HepG2 (cell line): ENCODE results near the gene DNPH1. TPM values are rescaled to one million over a fixed set of nuclear protein-coding genes. Genes with fewer than 3 reads are reported as not detected.
A peak's percentile ranks its signal among the peaks of the same experiment; 100 is the strongest.

Source experiments
- CCDC6 ChIP-seq: sonication (generic); formaldehyde crosslinking; IDR thresholded peaks from 2 replicates; pipeline ENCODE4 v1.8.1; 2022; ENCODE audit warnings: mild to moderate bottlenecking, missing genetic modification reagents, moderate library complexity
- DNMT3B ChIP-seq: conservative IDR thresholded peaks from 2 replicates; pipeline ENCODE4 v1.6.1; 2016; ENCODE audit warnings: missing biosample characterization, control low read depth
- FOSL2 ChIP-seq: sonication (generic); formaldehyde crosslinking; IDR thresholded peaks from 2 replicates; pipeline ENCODE4 v1.4.0; 2020; ENCODE audit warnings: missing genetic modification reagents
- HMGA1 ChIP-seq: sonication (generic); formaldehyde crosslinking; conservative IDR thresholded peaks from 2 replicates; pipeline ENCODE4 v1.4.0; 2020; ENCODE audit warnings: missing genetic modification reagents
- POLR2G ChIP-seq: fragments of 200-400 bp; formaldehyde crosslinking; IDR thresholded peaks from 2 replicates; pipeline ENCODE4 v1.6.1; 2018; ENCODE audit warnings: mild to moderate bottlenecking, low read depth, low read length, moderate library complexity
- RERE ChIP-seq: IDR thresholded peaks from 2 replicates; pipeline ENCODE4 v1.6.1; 2016; ENCODE audit warnings: low read depth, missing genetic modification reagents, missing compliant biosample characterization
- SATB2 ChIP-seq: sonication (generic); formaldehyde crosslinking; IDR thresholded peaks from 2 replicates; pipeline ENCODE4 v1.5.0; 2020; ENCODE audit warnings: missing genetic modification reagents
- SKIL ChIP-seq: sonication (generic); formaldehyde crosslinking; IDR thresholded peaks from 2 replicates; pipeline ENCODE4 v1.8.0; 2022; ENCODE audit warnings: missing genetic modification reagents, mild to moderate bottlenecking, moderate library complexity, borderline replicate concordance
- STAT5B ChIP-seq: sonication (generic); formaldehyde crosslinking; IDR thresholded peaks from 2 replicates; pipeline ENCODE4 v1.4.0; 2020; ENCODE audit warnings: missing genetic modification reagents
- TMF1 ChIP-seq: sonication (generic); formaldehyde crosslinking; IDR thresholded peaks from 2 replicates; pipeline ENCODE4 v1.8.1; 2022; ENCODE audit warnings: low read depth, missing genetic modification reagents
- TP53 ChIP-seq: sonication (generic); formaldehyde crosslinking; conservative IDR thresholded peaks from 2 replicates; pipeline ENCODE4 v1.4.0; 2020; ENCODE audit warnings: missing genetic modification reagents
- XRCC5 ChIP-seq: fragments of 200-400 bp; formaldehyde crosslinking; optimal IDR thresholded peaks from 2 replicates; pipeline ENCODE3; 2017; ENCODE audit warnings: mild to moderate bottlenecking, low read length
- ZBTB33 ChIP-seq: sonication (generic); formaldehyde crosslinking; IDR thresholded peaks from 2 replicates; pipeline ENCODE4 v1.4.0; 2020; ENCODE audit warnings: missing genetic modification reagents
- ZNF460 ChIP-seq: sonication (generic); formaldehyde crosslinking; IDR thresholded peaks from 2 replicates; pipeline ENCODE4 v1.5.1; 2020; ENCODE audit warnings: missing genetic modification reagents, mild to moderate bottlenecking, borderline replicate concordance
- ZNF678 ChIP-seq: sonication (generic); formaldehyde crosslinking; IDR thresholded peaks from 2 replicates; pipeline ENCODE4 v1.4.0; 2020; ENCODE audit warnings: mild to moderate bottlenecking, missing genetic modification reagents
- ZNF772 ChIP-seq: sonication (generic); formaldehyde crosslinking; IDR thresholded peaks from 2 replicates; pipeline ENCODE4 v1.5.0; 2020; ENCODE audit warnings: mild to moderate bottlenecking, missing genetic modification reagents
- polyA plus RNA-seq, 8 experiments: library from polyadenylated mRNA; depleted of rRNA in 3 of 8; stranded (reverse) in 7 of 8; unstranded in 1 of 8; fragments of >200 nt; fragmentation: Illumina TruSeq in 4 of 8; extraction: Trizol in 4 of 8; gene quantifications; 2 replicates each; pipeline versions ENCODE4 v1.2.1 to v1.2.3, GENCODE V29; 2011 to 2016; ENCODE audit warnings: low read depth in 4 of 8, missing spikeins in 1 of 8, mixed read lengths in 1 of 8; ENCODE audit not compliant: insufficient read depth in 1 of 8
- total RNA-seq, 5 experiments: library from RNA; depleted of rRNA; stranded (reverse); fragments of >200 nt; fragmentation: Illumina TruSeq; extraction: Trizol; gene quantifications; 2 replicates each; pipeline ENCODE4 v1.2.3, GENCODE V29; 2016; ENCODE audit warnings: low read depth in 1 of 5

The DNPH1 gene
- total and polyA plus RNA-seq, 2 of the 13 experiments (the other 11 are each of a cell fraction or from before 2014, with no cell fraction given), result 56.5 to 75.1 TPM

- TF ChIP-seq RERE (CRISPR knock-in tag), result no peak
- TF ChIP-seq HMGA1 (CRISPR knock-in tag), result no peak
- peak; percentile 42; the same call in 1 of the 2 replicates for TF ChIP-seq ZNF678 (CRISPR knock-in tag)
- peak; percentile 99 for TF ChIP-seq CCDC6
- TF ChIP-seq ZNF772, result peak; percentile 80; the same call in 1 of the 2 replicates
- peak; percentile 77; the same call in 1 of the 2 replicates for TF ChIP-seq SATB2 (CRISPR knock-in tag)
- peak; percentile 41; the same call in 1 of the 2 replicates for TF ChIP-seq FOSL2 (CRISPR knock-in tag)
- TF ChIP-seq SKIL, result no peak; the same call in 1 of the 2 replicates
- TF ChIP-seq TMF1 (CRISPR knock-in tag), result peak; percentile 95
- no peak for TF ChIP-seq TP53 (CRISPR knock-in tag)
- TF ChIP-seq POLR2G, result peak; percentile 93
- TF ChIP-seq XRCC5, result peak; percentile 97
- peak; percentile 76; the same call in 1 of the 2 replicates for TF ChIP-seq ZBTB33 (CRISPR knock-in tag)
- TF ChIP-seq STAT5B (CRISPR knock-in tag), result no peak; the same call in 1 of the 2 replicates
- no peak for TF ChIP-seq ZNF460 (CRISPR knock-in tag)
- no peak for TF ChIP-seq DNMT3B (CRISPR knock-in tag)
These were observed at the start of gene DNPH1 (continued) for GRCh38 chr6:43228951-43229802.
